BJ (cell line): Measurements from ENCODE around the gene BPI. TPM values are rescaled to one million over a fixed set of nuclear protein-coding genes. Genes with fewer than 3 reads are reported as not detected.
"Not testable (repeated sequence)": the region's sequence is repeated elsewhere in the genome, so short reads cannot be mapped to it uniquely, and the experiment has no call there.

Source experiments
- CTCF ChIA-PET: fragments of 350-600 bp; formaldehyde crosslinking; extraction: SDS; loops from one replicate; lab custom pipeline; 2021; ENCODE audit warnings: antibody characterized with exemption, inconsistent platforms; lab: Yijun Ruan, JAX
- POLR2A ChIA-PET: fragments of 300-600 bp; sonication (Branson Sonifier 250); formaldehyde crosslinking; extraction: SDS; loops from one replicate; lab custom pipeline; 2021; ENCODE audit warnings: antibody characterized with exemption; lab: Charles Lee
- DNase-seq: peaks from one replicate; pipeline ENCODE4 v3.0.0-alpha.2; 2011; ENCODE audit warnings: low read depth
- H3K27me3 ChIP-seq: 2 replicates; pipeline ENCODE4 v1.6.0; 2011; ENCODE audit warnings: low read length; ENCODE audit not compliant: control insufficient read depth, insufficient read depth
- H3K36me3 ChIP-seq: 2 replicates; pipeline ENCODE4 v1.5.1; 2011; ENCODE audit warnings: low read length; ENCODE audit not compliant: control insufficient read depth, insufficient read depth
- H3K4me3 ChIP-seq: 2 replicates; pipeline ENCODE4 v1.5.1; 2011; ENCODE audit warnings: low read depth, mild to moderate bottlenecking, control low read depth, low read length
- polyA plus RNA-seq: library from polyadenylated mRNA; depleted of rRNA; stranded (reverse); fragments of >200 nt; gene quantifications from 2 replicates; pipeline ENCODE4 v1.2.3, GENCODE V29; 2011
- TF ChIP-seq, protein P1 (sequence below): IDR thresholded peaks from 2 replicates; pipeline ENCODE4 v1.5.1; 2011; ENCODE audit warnings: low read depth, mild to moderate bottlenecking, control low read depth, inconsistent platforms, low read length, moderate library complexity; ENCODE audit not compliant: insufficient read depth

Gene BPI
- polyA plus RNA-seq, 1 experiment = 1.1 TPM

DNA sequence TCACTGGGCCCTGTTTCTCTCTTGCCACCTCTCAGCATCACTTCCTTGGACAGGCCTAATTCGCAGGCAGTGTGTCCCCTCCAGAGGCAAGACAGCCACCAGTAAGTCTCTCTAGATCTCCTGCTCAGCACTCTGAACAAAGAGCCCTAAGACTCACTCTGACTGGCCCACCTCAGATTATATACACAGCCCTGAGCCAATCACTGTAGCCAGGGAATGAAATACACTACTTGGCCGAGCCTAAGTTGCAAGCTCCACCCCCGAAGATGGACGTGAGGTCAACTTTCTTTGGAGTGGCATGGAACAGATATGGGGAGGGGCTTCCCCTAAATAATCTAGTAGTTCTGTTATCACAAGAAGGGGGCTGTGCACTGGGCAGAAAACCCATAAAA is 4.1 kb downstream of the BPI start:
- peaks cover 7% of the 10 kb centered on the region for H3K27me3 ChIP-seq
- no peaks in the 10 kb centered on the region for H3K36me3 ChIP-seq
- TF ChIP-seq, protein P1, sequence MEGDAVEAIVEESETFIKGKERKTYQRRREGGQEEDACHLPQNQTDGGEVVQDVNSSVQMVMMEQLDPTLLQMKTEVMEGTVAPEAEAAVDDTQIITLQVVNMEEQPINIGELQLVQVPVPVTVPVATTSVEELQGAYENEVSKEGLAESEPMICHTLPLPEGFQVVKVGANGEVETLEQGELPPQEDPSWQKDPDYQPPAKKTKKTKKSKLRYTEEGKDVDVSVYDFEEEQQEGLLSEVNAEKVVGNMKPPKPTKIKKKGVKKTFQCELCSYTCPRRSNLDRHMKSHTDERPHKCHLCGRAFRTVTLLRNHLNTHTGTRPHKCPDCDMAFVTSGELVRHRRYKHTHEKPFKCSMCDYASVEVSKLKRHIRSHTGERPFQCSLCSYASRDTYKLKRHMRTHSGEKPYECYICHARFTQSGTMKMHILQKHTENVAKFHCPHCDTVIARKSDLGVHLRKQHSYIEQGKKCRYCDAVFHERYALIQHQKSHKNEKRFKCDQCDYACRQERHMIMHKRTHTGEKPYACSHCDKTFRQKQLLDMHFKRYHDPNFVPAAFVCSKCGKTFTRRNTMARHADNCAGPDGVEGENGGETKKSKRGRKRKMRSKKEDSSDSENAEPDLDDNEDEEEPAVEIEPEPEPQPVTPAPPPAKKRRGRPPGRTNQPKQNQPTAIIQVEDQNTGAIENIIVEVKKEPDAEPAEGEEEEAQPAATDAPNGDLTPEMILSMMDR = no peak
- ChIA-PET POLR2A (no interaction called here), CTCF (interaction anchor here (0.7 to 5.0 kb wide), 14 partner anchors 9 to 744 kb away, joined by 3 to 48 read pairs (median 4); no protein-coding TSS in a partner anchor)
- DNase-seq = no peak
- H3K4me3 ChIP-seq = no peak overlapping the region

DNA sequence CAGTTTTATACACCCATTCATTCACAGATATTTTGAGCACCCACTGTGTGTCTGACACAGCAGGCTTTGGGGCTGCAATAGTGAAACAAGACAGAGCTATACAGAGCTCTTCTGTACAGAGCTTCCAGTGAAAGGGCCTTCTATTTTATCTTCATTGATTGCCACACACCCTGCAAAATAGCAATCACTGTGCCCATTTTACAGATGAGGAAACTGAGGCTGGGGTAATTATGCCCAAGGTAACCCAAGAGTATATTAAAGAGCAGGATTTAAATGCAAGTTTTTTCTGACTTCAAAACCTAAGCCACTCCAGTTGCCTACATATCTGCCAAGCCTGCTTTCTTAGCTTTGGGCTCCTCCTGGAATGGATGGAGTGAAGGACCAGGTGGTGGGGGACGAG is 4.5 kb downstream of the BPI start:
- DNase-seq = no peak
- Histone ChIP-seq H3K27me3 (peaks cover 7% of the 10 kb centered on the region), H3K36me3 (no peaks in the 10 kb centered on the region), H3K4me3 (no peak overlapping the region)
- TF ChIP-seq, protein P1 = no peak
- CTCF ChIA-PET = interaction anchor here (0.9 to 5.0 kb wide), 9 partner anchors 11 to 744 kb away, joined by 3 to 48 read pairs (median 4); no protein-coding TSS in a partner anchor
- POLR2A ChIA-PET = no interaction called here

DNA sequence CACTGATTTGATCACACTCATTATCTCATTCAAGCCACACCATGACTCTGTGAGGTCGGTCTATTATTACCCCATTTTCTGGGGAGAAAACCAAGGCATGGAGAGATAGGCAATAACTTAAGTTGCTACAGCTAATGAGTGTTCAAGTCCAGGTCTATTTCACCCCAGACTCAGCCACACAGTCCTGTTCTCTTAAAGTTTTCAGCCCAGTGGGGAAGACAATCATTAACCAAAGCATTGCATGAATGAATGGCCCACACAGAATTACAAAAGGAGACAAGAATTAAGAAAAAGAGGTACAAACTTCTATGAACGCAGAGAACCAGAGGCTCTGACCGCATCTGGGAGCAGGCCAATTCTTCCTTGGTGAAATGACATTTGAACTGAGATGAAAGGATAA is 7.1 kb downstream of the BPI start:
- Histone ChIP-seq H3K4me3 (no peak overlapping the region), H3K36me3 (no peaks in the 10 kb centered on the region), H3K27me3 (peaks cover 5% of the 10 kb centered on the region)
- ChIA-PET CTCF (interaction anchor here (1.4 to 5.0 kb wide), 2 partner anchors 20 to 83 kb away, joined by 4 to 48 read pairs; no protein-coding TSS in a partner anchor), POLR2A (no interaction called here)
- TF ChIP-seq, protein P1 = no peak
- DNase-seq = no peak

DNA sequence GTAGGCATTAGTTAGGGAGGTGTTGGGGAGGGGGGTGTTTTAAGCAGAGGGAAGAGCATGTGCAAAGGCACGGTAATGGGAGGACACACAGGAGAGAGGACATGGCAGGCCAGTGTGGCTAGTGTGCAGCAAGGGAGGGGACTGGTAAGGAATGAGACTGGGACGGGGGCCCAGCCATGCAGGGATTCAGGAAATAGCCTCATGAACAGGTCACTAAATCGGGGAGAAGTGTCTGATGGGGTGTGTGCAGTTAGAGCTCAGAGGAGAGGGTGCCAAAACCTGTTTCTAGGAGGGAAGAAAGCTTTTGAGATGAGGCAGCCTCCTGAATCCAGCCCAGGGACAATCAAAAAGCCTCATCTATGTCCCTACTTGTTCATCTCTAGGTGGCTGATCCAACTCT is 7.5 kb downstream of the BPI start:
- TF ChIP-seq, protein P1 = no peak

DNA sequence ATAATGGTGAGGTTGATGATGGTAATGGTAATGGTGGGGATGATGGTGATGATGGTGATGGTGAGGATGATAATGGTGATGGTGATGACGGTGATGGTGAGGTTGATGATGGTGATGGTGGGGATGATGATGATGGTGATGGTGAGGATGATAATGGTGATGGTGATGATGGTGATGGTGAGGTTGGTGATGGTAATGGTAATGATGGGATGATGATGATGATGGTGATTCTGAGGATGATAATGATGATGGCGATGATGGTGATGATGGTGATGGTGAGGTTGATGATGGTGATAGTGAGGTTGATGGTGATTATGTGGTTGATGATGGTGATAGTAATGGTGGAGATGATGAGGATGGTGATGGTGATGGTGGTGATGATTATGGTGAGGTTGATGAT is 9.7 kb downstream of the BPI start:
- H3K27me3 ChIP-seq = peaks cover 5% of the 10 kb centered on the region
- TF ChIP-seq, protein P1 = no peak
- CTCF ChIA-PET = interaction anchor here (2.5 kb wide), 1 partner anchor 92 kb away, joined by 7 read pairs; no protein-coding TSS in a partner anchor
- no peaks in the 10 kb centered on the region for H3K36me3 ChIP-seq
- DNase-seq = no peak
- no peak overlapping the region for H3K4me3 ChIP-seq
- POLR2A ChIA-PET = no interaction called here

More for the DNA sequence above, 7.5 kb downstream of the BPI start:
- Histone ChIP-seq H3K36me3 (no peaks in the 10 kb centered on the region), H3K4me3 (no peak overlapping the region), H3K27me3 (peaks cover 5% of the 10 kb centered on the region)
- POLR2A ChIA-PET = no interaction called here
- no peak for DNase-seq
- CTCF ChIA-PET = interaction anchor here (0.8 to 5.0 kb wide), 3 partner anchors 83 to 90 kb away, joined by 3 to 48 read pairs (median 7); no protein-coding TSS in a partner anchor

DNA sequence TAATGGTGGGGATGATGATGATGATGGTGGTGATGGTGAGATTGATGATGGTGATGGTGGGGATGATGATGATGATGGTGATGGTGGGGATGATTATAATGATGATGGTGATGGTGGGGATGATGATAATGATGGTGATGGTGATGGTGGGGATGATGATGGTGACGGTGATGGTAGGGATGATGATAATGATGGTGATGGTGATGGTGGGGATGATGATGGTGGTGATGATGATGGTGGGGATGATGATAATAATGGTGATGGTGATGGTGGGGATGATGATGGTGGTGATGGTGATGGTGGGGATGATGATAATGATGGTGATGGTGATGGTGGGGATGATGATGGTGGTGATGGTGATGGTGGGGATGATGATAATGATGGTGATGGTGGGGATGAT is 10.4 kb downstream of the BPI start:
- H3K27me3 ChIP-seq, H3K4me3 ChIP-seq, H3K36me3 ChIP-seq, DNase-seq, POLR2A ChIA-PET: not testable (repeated sequence)
- CTCF ChIA-PET = interaction anchor here (1.5 to 1.9 kb wide), 2 partner anchors 14 to 84 kb away, joined by 4 to 15 read pairs; no protein-coding TSS in a partner anchor
